H1 (cell line): ENCODE measurements around the gene DOC2A. TPM values are rescaled to one million over a fixed set of nuclear protein-coding genes. Genes with fewer than 3 reads are reported as not detected.

Source experiments
- CTCF ChIA-PET: fragments of 300-600 bp; sonication (Branson Sonifier 250); formaldehyde crosslinking; loops from one replicate; lab custom pipeline; 2021; ENCODE audit not compliant: partially characterized antibody; lab: Charles Lee
- POLR2A ChIA-PET: fragments of 300-600 bp; sonication (Branson Sonifier 250); formaldehyde crosslinking; loops from one replicate; lab custom pipeline; 2021; ENCODE audit warnings: inconsistent platforms; ENCODE audit not compliant: partially characterized antibody; lab: Charles Lee
- DNase-seq, 2 experiments: peaks; one replicate each; pipeline versions ENCODE4 v3.0.0 to v3.0.0-alpha.2; 2010 to 2022; ENCODE audit warnings: low spot score in 2 of 2, low read depth in 1 of 2, mixed read lengths in 1 of 2
- FAIRE-seq: peaks from 2 replicates; lab custom pipeline; 2011; peaks lifted over from hg19 to GRCh38; lab: Jason Lieb, UNC
- H2AFZ ChIP-seq: 2 replicates; pipeline ENCODE4 v1.8.1; 2012; ENCODE audit warnings: low read length, inconsistent platforms
- H2AK5ac ChIP-seq: 2 replicates; pipeline ENCODE4 v1.6.1; 2013; ENCODE audit warnings: low read depth, low read length
- H2BK120ac ChIP-seq: replicated peaks from 2 replicates; pipeline ENCODE3; 2013; ENCODE audit warnings: low read depth, low read length, inconsistent platforms
- H2BK12ac ChIP-seq: 2 replicates; pipeline ENCODE4 v1.6.1; 2013; ENCODE audit warnings: low read depth, low read length
- H2BK15ac ChIP-seq: 2 replicates; pipeline ENCODE4 v1.6.1; 2013; ENCODE audit warnings: low read length
- H2BK20ac ChIP-seq: 2 replicates; pipeline ENCODE4 v1.6.1; 2013; ENCODE audit warnings: low read length
- H2BK5ac ChIP-seq: 2 replicates; pipeline ENCODE4 v1.6.1; 2013; ENCODE audit warnings: low read depth, low read length
- H3K14ac ChIP-seq: 2 replicates; pipeline ENCODE4 v1.6.1; 2013; ENCODE audit warnings: inconsistent platforms; ENCODE audit not compliant: insufficient read length
- H3K18ac ChIP-seq: 2 replicates; pipeline ENCODE4 v1.6.1; 2013; ENCODE audit warnings: low read length; ENCODE audit errors: extremely low read depth
- H3K23ac ChIP-seq: 2 replicates; pipeline ENCODE4 v1.6.1; 2013; ENCODE audit warnings: inconsistent platforms; ENCODE audit not compliant: insufficient read length
- H3K23me2 ChIP-seq: 2 replicates; pipeline ENCODE4 v1.6.1; 2013; ENCODE audit warnings: low read depth, low read length
- H3K27ac ChIP-seq: 2 replicates; pipeline ENCODE4 v1.6.1; 2011; ENCODE audit warnings: low read depth, low read length, inconsistent platforms
- H3K27me3 ChIP-seq, 4 experiments: replicated peaks in 1 of 4; 1 replicate in 1 of 4; 2 replicates in 3 of 4; pipeline versions ENCODE4 v1.6.1 to v1.8.1; 2011 to 2013; ENCODE audit warnings: low read length in 3 of 4, mild to moderate bottlenecking in 3 of 4, inconsistent platforms in 2 of 4, mixed read lengths in 2 of 4, moderate library complexity in 1 of 4; ENCODE audit not compliant: control insufficient read depth in 3 of 4, insufficient read depth in 3 of 4; ENCODE audit errors: extremely low read depth in 1 of 4
- H3K36me3 ChIP-seq, 4 experiments: 2 replicates each; pipeline versions ENCODE4 v1.6.1 to v1.8.1; 2011 to 2013; ENCODE audit warnings: mild to moderate bottlenecking in 4 of 4, low read length in 3 of 4, moderate library complexity in 2 of 4, control low read depth in 1 of 4, inconsistent platforms in 1 of 4; ENCODE audit not compliant: insufficient read depth in 4 of 4, control insufficient read depth in 2 of 4
- H3K4ac ChIP-seq: replicated peaks from 2 replicates; pipeline ENCODE3; 2013; ENCODE audit warnings: low read length, low read depth, mixed read lengths, inconsistent platforms; ENCODE audit not compliant: insufficient read length
- H3K4me1 ChIP-seq, 4 experiments: replicated peaks in 1 of 4; 1 replicate in 1 of 4; 2 replicates in 3 of 4; pipeline versions ENCODE4 v1.6.1 to v1.8.1; 2011 to 2013; ENCODE audit warnings: low read length in 3 of 4, inconsistent platforms in 2 of 4, mixed read lengths in 1 of 4; ENCODE audit not compliant: insufficient read depth in 4 of 4, control insufficient read depth in 3 of 4
- H3K4me2 ChIP-seq, 2 experiments: 2 replicates each; pipeline versions ENCODE4 v1.6.1 to v1.8.1; 2011 to 2013; ENCODE audit warnings: low read depth in 2 of 2, low read length in 2 of 2, control low read depth in 1 of 2, inconsistent platforms in 1 of 2, mild to moderate bottlenecking in 1 of 2; ENCODE audit not compliant: insufficient read depth in 1 of 2
- H3K4me3 ChIP-seq, 4 experiments: fragments of 200-600, 300-600 bp in 1 of 4; sonication (generic), shearing (Covaris generic), sonication (Bioruptor Twin) in 1 of 4; 2 replicates each; pipeline versions ENCODE4 v1.5.1 to v1.8.1; 2011 to 2016; ENCODE audit warnings: low read length in 4 of 4, low read depth in 3 of 4, control low read depth in 2 of 4, inconsistent platforms in 2 of 4, mild to moderate bottlenecking in 2 of 4, mixed read lengths in 1 of 4, moderate library complexity in 1 of 4; ENCODE audit not compliant: insufficient read depth in 2 of 4; ENCODE audit errors: extremely low read depth in 1 of 4
- H3K56ac ChIP-seq: replicated peaks from 2 replicates; pipeline ENCODE3; 2013; ENCODE audit warnings: low read depth, mild to moderate bottlenecking, mixed read lengths, low read length, inconsistent platforms; ENCODE audit not compliant: insufficient read length
- H3K79me1 ChIP-seq: 2 replicates; pipeline ENCODE4 v1.6.1; 2013; ENCODE audit warnings: low read depth, low read length, control low read depth
- H3K79me2 ChIP-seq, 2 experiments: 2 replicates each; pipeline versions ENCODE4 v1.6.1 to v1.8.1; 2012 to 2013; ENCODE audit warnings: low read length in 2 of 2, mild to moderate bottlenecking in 2 of 2, inconsistent platforms in 1 of 2; ENCODE audit not compliant: insufficient read depth in 2 of 2, control insufficient read depth in 1 of 2
- H3K9ac ChIP-seq, 4 experiments: replicated peaks in 1 of 4; 1 replicate in 1 of 4; 2 replicates in 3 of 4; pipeline versions ENCODE4 v1.6.1 to v1.8.1; 2011 to 2013; ENCODE audit warnings: low read depth in 3 of 4, low read length in 3 of 4, control low read depth in 2 of 4, mild to moderate bottlenecking in 2 of 4, moderate library complexity in 2 of 4, inconsistent platforms in 1 of 4; ENCODE audit errors: extremely low read depth in 1 of 4
- H3K9me3 ChIP-seq, 2 experiments: 2 replicates each; pipeline versions ENCODE4 v1.6.1 to v1.8.1; 2012 to 2013; ENCODE audit warnings: mild to moderate bottlenecking in 2 of 2, moderate library complexity in 2 of 2, control low read depth in 1 of 2, inconsistent platforms in 1 of 2, low read depth in 1 of 2, low read length in 1 of 2, mixed read lengths in 1 of 2; ENCODE audit not compliant: insufficient read depth in 2 of 2
- H4K20me1 ChIP-seq, 2 experiments: replicated peaks in 1 of 2; 2 replicates each; pipeline versions ENCODE3 to v1.8.1; 2011 to 2013; ENCODE audit warnings: inconsistent platforms in 2 of 2, low read length in 2 of 2, mild to moderate bottlenecking in 1 of 2; ENCODE audit not compliant: insufficient read depth in 2 of 2, control insufficient read depth in 1 of 2
- H4K5ac ChIP-seq: 2 replicates; pipeline ENCODE4 v1.6.1; 2013; ENCODE audit warnings: low read length, low read depth, mixed read lengths, inconsistent platforms; ENCODE audit not compliant: insufficient read length
- H4K8ac ChIP-seq: 2 replicates; pipeline ENCODE4 v1.8.0; 2013; ENCODE audit warnings: mild to moderate bottlenecking, moderate library complexity, low read length, inconsistent platforms; ENCODE audit not compliant: insufficient read depth; ENCODE audit errors: extremely low read depth
- H4K91ac ChIP-seq: replicated peaks from 2 replicates; pipeline ENCODE3; 2013; ENCODE audit warnings: low read length, mixed read lengths, inconsistent platforms; ENCODE audit not compliant: insufficient read length
- BCL11A ChIP-seq, 2 experiments: IDR thresholded peaks; one replicate each; pipeline ENCODE4 v1.6.1; 2011; ENCODE audit warnings: low read depth in 2 of 2, low read length in 2 of 2, mild to moderate bottlenecking in 2 of 2
- GABPA ChIP-seq: IDR thresholded peaks from 2 replicates; pipeline ENCODE4 v1.6.1; 2011; ENCODE audit warnings: mild to moderate bottlenecking, low read length, moderate library complexity, borderline replicate concordance; ENCODE audit not compliant: insufficient read depth
- NANOG ChIP-seq: IDR thresholded peaks from 2 replicates; pipeline ENCODE4 v1.6.1; 2011; ENCODE audit warnings: low read length, low read depth, mild to moderate bottlenecking, inconsistent platforms; ENCODE audit not compliant: insufficient read depth, poor library complexity, severe bottlenecking
- NRF1 ChIP-seq: IDR thresholded peaks from 2 replicates; pipeline ENCODE4 v1.6.1; 2011; ENCODE audit warnings: mild to moderate bottlenecking, low read depth, low read length, improper control_type of control experiment
- RFX5 ChIP-seq: IDR thresholded peaks from 2 replicates; pipeline ENCODE4 v1.6.1; 2011; ENCODE audit warnings: low read depth, low read length, improper control_type of control experiment, borderline replicate concordance
- ZNF274 ChIP-seq: IDR thresholded peaks from 2 replicates; pipeline ENCODE4 v1.7.0; 2012; ENCODE audit warnings: low read length, borderline replicate concordance; ENCODE audit errors: extremely low read depth
- WGBS, 2 experiments: shearing (Covaris generic) in 1 of 2; methylation state at CpG; one replicate each; pipeline versions ENCODE4 v1.1.6 to v1.1.7; 2013 to 2015; ENCODE audit warnings: low lambda C conversion rate in 2 of 2, mixed read lengths in 2 of 2, inconsistent platforms in 1 of 2, low coverage in 1 of 2, missing lambda C conversion rate in 1 of 2; ENCODE audit not compliant: insufficient replicate concordance in 2 of 2, insufficient coverage in 1 of 2, insufficient read length in 1 of 2; ENCODE audit errors: extremely low coverage in 1 of 2, missing lambda C conversion rate in 1 of 2; 5-methylcytosine and 5-hydroxymethylcytosine counted together
- polyA plus RNA-seq, 7 experiments: library from polyadenylated mRNA; depleted of rRNA in 3 of 7; stranded (reverse) in 5 of 7; unstranded in 2 of 7; fragments of >200 nt in 5 of 7; fragments of 200-250 nt in 2 of 7; gene quantifications; 1 replicate in 5 of 7; 2 replicates in 1 of 7; 4 replicates in 1 of 7; pipeline versions ENCODE4 v1.2.1 to v1.2.3, GENCODE V29; 2011 to 2013; ENCODE audit warnings: missing spikeins in 2 of 7, mixed read lengths in 2 of 7
- total RNA-seq: library from RNA; stranded (reverse); fragmentation: NEBNext Ultra II Directional; extraction: Animal tissue kit (Norgen Biotek cat#: 25700); gene quantifications from 2 replicates; pipeline ENCODE4 v1.2.1, GENCODE V29; 2021

DOC2A gene
- total and polyA plus RNA-seq, 2 of the 8 experiments (the other 6 are each of a cell fraction or from before 2014, with no cell fraction given) = 13.9 to 20.7 TPM

DNA sequence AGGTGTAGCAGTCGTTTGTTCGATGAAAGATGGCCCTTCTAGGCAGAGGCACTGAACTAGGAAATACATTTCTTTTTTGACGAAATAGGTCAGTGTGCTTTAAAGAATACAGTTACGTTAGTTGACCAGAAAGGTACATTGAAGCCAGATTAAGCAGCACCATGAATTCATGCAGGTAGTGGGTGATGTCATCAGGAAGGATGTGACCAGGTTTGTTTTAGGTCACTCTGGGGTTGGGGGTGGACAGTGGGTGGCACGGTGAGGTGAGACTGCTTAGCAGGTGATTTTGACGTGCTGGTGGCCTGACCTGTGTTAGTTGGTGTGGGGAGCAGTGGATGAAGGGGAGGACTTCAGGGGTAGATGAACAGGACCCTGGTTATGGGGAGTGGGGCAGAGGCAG lies 11.2 kb downstream of the DOC2A start:
- POLR2A ChIA-PET = interaction anchor here (1.1 to 3.2 kb wide), 4 partner anchors 14 to 114 kb away, joined by 3 to 10 read pairs (median 5); partner anchors contain the start of genes ASPHD1 and C16orf92
- TF ChIP-seq ZNF274 = no peak
- TF ChIP-seq NANOG = no peak
- TF ChIP-seq NRF1 = no peak
- TF ChIP-seq BCL11A (IDR thresholded peaks at IDR 0.05; ENCODE audit: low read depth in 2 of 2, low read length in 2 of 2) = no peak
- no peak for TF ChIP-seq GABPA
- no peak for TF ChIP-seq RFX5
- FAIRE-seq = no peak

More for the DNA sequence above, 11.2 kb downstream of the DOC2A start:
- Histone ChIP-seq H3K4me1 (peaks cover 0 to 16% (median 6%) of the 10 kb centered on the region in 4 experiments; a peak in 6 of 7 replicates), H3K23me2 (peaks cover 9% of the 10 kb centered on the region; the same call in 1 of the 2 replicates), H3K14ac (no peak overlapping the region), H3K23ac (no peak overlapping the region), H4K20me1 (peaks cover 0 to 6% of the 10 kb centered on the region in 2 experiments), H3K4me3 (no peak overlapping the region), H3K4me2 (no peak overlapping the region), H3K27ac (no peak overlapping the region), H3K27me3 (no peaks in the 10 kb centered on the region), H2BK5ac (peak overlapping the region; percentile 37; the same call in 1 of the 2 replicates), H3K4ac (no peak overlapping the region), H2BK20ac (no peak overlapping the region), H3K9ac (no peak overlapping the region), H2AK5ac (no peak overlapping the region), H3K79me2 (peaks cover 0 to 7% of the 10 kb centered on the region in 2 experiments; a peak in 1 of 4 replicates), H4K91ac (no peak overlapping the region), H3K56ac (no peak overlapping the region), H3K36me3 (peaks cover 0 to 10% (median 4%) of the 10 kb centered on the region in 4 experiments; a peak in 5 of 8 replicates), H4K5ac (no peak overlapping the region), H2BK12ac (0 out of 2 replicates have a peak overlapping the region, but pooled peaks have one; percentile 31), H2BK15ac (no peak overlapping the region), H3K79me1 (peaks cover 3% of the 10 kb centered on the region; the same call in 1 of the 2 replicates), H2AFZ (no peak overlapping the region), H3K18ac (no peak overlapping the region), H2BK120ac (no peak overlapping the region), H4K8ac (no peak overlapping the region), H3K9me3 (no peaks in the 10 kb centered on the region)
- DNase-seq = no peak
- CTCF ChIA-PET = interaction anchor here (1.0 to 3.5 kb wide), 7 partner anchors 10 to 67 kb away, joined by 3 to 18 read pairs (median 3); partner anchors contain the start of genes C16orf92 and TLCD3B
- WGBS, 2 experiments = 89% methylated on average over 6 of the region's 6 CpGs; no CpG with 5 or more reads in 1 of the 2 experiments
